CD14-positive monocyte (primary cell): ENCODE data around the gene SCART1. TPM values are rescaled to one million over a fixed set of nuclear protein-coding genes. Genes with fewer than 3 reads are reported as not detected.

Source experiments
- DNase-seq, 3 donors: peaks; one replicate each; pipeline ENCODE4 v3.0.0-alpha.2; 2011 to 2022
- H2AFZ ChIP-seq: 2 replicates; pipeline ENCODE4 v1.6.0; 2012; ENCODE audit warnings: mild to moderate bottlenecking, low read depth, low read length, inconsistent platforms; ENCODE audit not compliant: insufficient read depth, poor library complexity, severe bottlenecking
- H3K27ac ChIP-seq, 2 donors: 1 replicate in 1 of 2; 2 replicates in 1 of 2; pipeline ENCODE4 v1.5.1; 2012 to 2013; ENCODE audit warnings: low read length in 2 of 2, control low read depth in 1 of 2, inconsistent platforms in 1 of 2, low read depth in 1 of 2, mild to moderate bottlenecking in 1 of 2
- H3K27me3 ChIP-seq, 2 donors: one replicate each; pipeline versions ENCODE4 v1.6.0 to v1.6.1; 2011 to 2013; ENCODE audit warnings: low read length in 2 of 2; ENCODE audit not compliant: control insufficient read depth in 2 of 2, insufficient read depth in 2 of 2
- H3K36me3 ChIP-seq, 2 donors: replicated peaks in 1 of 2; 1 replicate in 1 of 2; 2 replicates in 1 of 2; pipeline versions ENCODE4 v1.5.1 to v1.6.1; 2012 to 2013; ENCODE audit warnings: low read length in 2 of 2, control low read depth in 1 of 2, inconsistent platforms in 1 of 2, mild to moderate bottlenecking in 1 of 2; ENCODE audit not compliant: insufficient read depth in 2 of 2, control insufficient read depth in 1 of 2
- H3K4me1 ChIP-seq, 2 donors: 1 replicate in 1 of 2; 2 replicates in 1 of 2; pipeline versions ENCODE4 v1.5.1 to v1.6.1; 2012 to 2013; ENCODE audit warnings: low read length in 2 of 2, control low read depth in 1 of 2, inconsistent platforms in 1 of 2, mild to moderate bottlenecking in 1 of 2, moderate library complexity in 1 of 2; ENCODE audit not compliant: insufficient read depth in 2 of 2, control insufficient read depth in 1 of 2
- H3K4me2 ChIP-seq: replicated peaks from 2 replicates; pipeline ENCODE3; 2012; ENCODE audit warnings: low read length, moderate library complexity, mild to moderate bottlenecking; ENCODE audit not compliant: poor library complexity, severe bottlenecking; ENCODE audit errors: extremely low read depth
- H3K4me3 ChIP-seq, 3 experiments: fragments of 200-600 bp in 1 of 3; sonication (generic) in 1 of 3; replicated peaks in 1 of 3; 1 replicate in 2 of 3; 2 replicates in 1 of 3; pipeline ENCODE4 v1.5.1; 2011 to 2013; ENCODE audit warnings: low read length in 3 of 3, mild to moderate bottlenecking in 3 of 3, control low read depth in 2 of 3, low read depth in 2 of 3, inconsistent platforms in 1 of 3, moderate library complexity in 1 of 3
- H3K79me2 ChIP-seq: 2 replicates; pipeline ENCODE4 v1.6.0; 2012; ENCODE audit warnings: mild to moderate bottlenecking, control low read depth, inconsistent platforms, low read length, moderate library complexity; ENCODE audit not compliant: insufficient read depth
- H3K9ac ChIP-seq: 2 replicates; pipeline ENCODE4 v1.6.0; 2017; ENCODE audit warnings: low read length, mild to moderate bottlenecking; ENCODE audit not compliant: insufficient read depth, poor library complexity, severe bottlenecking
- H3K9me3 ChIP-seq, 2 donors: replicated peaks in 1 of 2; 1 replicate in 1 of 2; 2 replicates in 1 of 2; pipeline versions ENCODE4 v1.5.1 to v1.6.1; 2012 to 2013; ENCODE audit warnings: low read length in 2 of 2, control low read depth in 1 of 2; ENCODE audit not compliant: control insufficient read depth in 1 of 2, insufficient read depth in 1 of 2
- H4K20me1 ChIP-seq: 2 replicates; pipeline ENCODE4 v1.6.0; 2012; ENCODE audit warnings: mild to moderate bottlenecking, low read length, control low read depth, moderate library complexity; ENCODE audit not compliant: insufficient read depth
- H3K27ac Mint-ChIP-seq, 7 donors: one replicate each; pipeline ENCODE4 v1.8.0; 2020; ENCODE audit warnings: mild to moderate bottlenecking in 7 of 7, mixed read lengths in 7 of 7, moderate library complexity in 6 of 7, inconsistent platforms in 2 of 7
- H3K27me3 Mint-ChIP-seq, 3 donors: one replicate each; pipeline ENCODE4 v1.8.0; 2021 to 2022; ENCODE audit warnings: low read depth in 3 of 3, mild to moderate bottlenecking in 3 of 3, mixed read lengths in 3 of 3, moderate library complexity in 3 of 3, inconsistent platforms in 1 of 3
- H3K36me3 Mint-ChIP-seq, 2 donors: one replicate each; pipeline ENCODE4 v1.8.0; 2020; ENCODE audit warnings: mixed read lengths in 2 of 2, inconsistent platforms in 1 of 2, mild to moderate bottlenecking in 1 of 2
- H3K4me1 Mint-ChIP-seq: one replicate; pipeline ENCODE4 v1.8.0; 2020; ENCODE audit warnings: mild to moderate bottlenecking, mixed read lengths
- H3K4me3 Mint-ChIP-seq, 2 donors: one replicate each; pipeline ENCODE4 v1.8.0; 2020; ENCODE audit warnings: mild to moderate bottlenecking in 2 of 2, mixed read lengths in 2 of 2, moderate library complexity in 1 of 2
- H3K9me3 Mint-ChIP-seq, 7 donors: one replicate each; pipeline ENCODE4 v1.8.0; 2020 to 2022; ENCODE audit warnings: mixed read lengths in 7 of 7, mild to moderate bottlenecking in 6 of 7, moderate library complexity in 6 of 7, inconsistent platforms in 2 of 7
- WGBS: methylation state at CpG from one replicate; pipeline ENCODE4 v1.1.5; 2013; ENCODE audit warnings: missing lambda C conversion rate; ENCODE audit not compliant: insufficient coverage; 5-methylcytosine and 5-hydroxymethylcytosine counted together
- intact Hi-C, 2 donors: fragments of 100-400 bp; cut with micrococcal nuclease; formaldehyde crosslinking; loops; one replicate each; pipeline versions ENCODE4 v1.15.0 to v1.15.1; 2023
- polyA plus RNA-seq, 3 donors: library from polyadenylated mRNA; depleted of rRNA in 1 of 3; unstranded in 2 of 3; stranded (reverse) in 1 of 3; fragments of 300-500 nt in 2 of 3; fragments of >200 nt in 1 of 3; fragmentation: Illumina TruSeq in 2 of 3; gene quantifications; 1 replicate in 2 of 3; 2 replicates in 1 of 3; pipeline ENCODE4 v1.2.3, GENCODE V29; 2012 to 2021
- TF ChIP-seq, protein P1 (sequence below): fragments of 200-600 bp; IDR thresholded peaks from one replicate; pipeline ENCODE4 v1.8.0; 2022; ENCODE audit warnings: antibody characterized with exemption, mild to moderate bottlenecking

The SCART1 gene
- polyA plus RNA-seq, 3 donors = 1.1 TPM; not detected in 2

DNA sequence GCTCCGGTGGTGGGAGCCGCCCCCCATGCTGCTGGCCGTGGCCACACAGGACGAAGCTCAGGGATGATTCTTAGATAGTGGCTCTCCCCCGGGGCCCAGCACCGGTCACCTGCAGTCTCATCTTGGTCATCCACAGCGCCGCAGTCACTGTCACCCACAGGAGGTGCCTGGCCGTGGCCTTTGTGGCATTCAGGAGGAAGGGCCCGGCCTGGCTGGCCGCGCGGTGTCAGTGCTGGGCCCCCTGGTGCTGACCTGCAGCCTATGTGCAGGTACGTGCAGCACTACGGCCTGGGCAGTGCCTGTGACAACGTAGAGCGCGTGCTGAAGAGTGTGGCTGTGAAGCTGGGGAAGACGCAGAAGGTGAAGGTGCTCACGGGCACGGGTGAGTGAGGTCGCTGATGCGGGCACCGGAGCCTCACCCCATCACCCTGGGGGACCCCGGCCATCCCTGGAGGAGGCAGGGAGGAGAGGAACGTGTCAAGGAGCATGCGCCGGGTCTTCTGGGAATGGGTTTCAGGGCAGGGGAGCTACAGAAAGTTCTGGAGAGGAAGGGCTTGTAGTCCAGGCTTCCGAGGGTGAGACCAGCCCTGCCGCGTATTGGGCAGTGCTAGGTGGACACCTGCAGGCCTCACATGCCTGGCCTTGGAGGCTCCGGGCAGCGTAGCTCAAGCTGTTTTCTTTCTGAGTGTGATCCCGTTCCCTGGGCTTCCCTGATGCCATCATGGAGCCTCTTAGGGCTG lies 34.4 kb upstream of the SCART1 start:
- Histone ChIP-seq H3K4me3 (no peak overlapping the region), H3K36me3 (peaks cover 7 to 23% of the 10 kb centered on the region in 2 donors)
- H3K36me3 Mint-ChIP-seq = peaks cover 20 to 46% of the 10 kb centered on the region in 2 donors

DNA sequence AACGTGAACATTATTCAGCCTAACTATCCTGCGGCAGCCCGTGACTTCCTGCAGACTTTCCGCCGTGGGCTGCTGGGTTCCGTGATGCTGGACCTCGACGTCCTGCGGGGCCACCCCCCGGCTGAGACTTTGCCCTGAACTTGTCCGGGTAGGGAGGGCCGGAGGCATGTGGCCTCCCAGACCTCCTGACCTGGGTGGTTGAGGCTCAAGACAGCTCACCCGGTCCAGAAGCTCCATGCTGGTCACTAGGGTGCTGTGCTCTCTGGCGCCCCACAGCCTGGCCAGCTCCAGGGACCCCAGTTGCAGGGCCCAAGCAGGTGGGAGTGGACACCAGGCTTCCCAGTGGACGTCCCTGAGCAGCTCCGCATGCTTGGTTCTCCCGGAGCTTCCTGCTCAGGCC lies 33.7 kb upstream of the SCART1 start:
- peaks cover 0 to 4% of the 10 kb centered on the region in 2 donors for H3K9me3 ChIP-seq
- peaks cover 2 to 16% (median 10%) of the 10 kb centered on the region in 7 donors for H3K9me3 Mint-ChIP-seq
- TF ChIP-seq, protein P1, sequence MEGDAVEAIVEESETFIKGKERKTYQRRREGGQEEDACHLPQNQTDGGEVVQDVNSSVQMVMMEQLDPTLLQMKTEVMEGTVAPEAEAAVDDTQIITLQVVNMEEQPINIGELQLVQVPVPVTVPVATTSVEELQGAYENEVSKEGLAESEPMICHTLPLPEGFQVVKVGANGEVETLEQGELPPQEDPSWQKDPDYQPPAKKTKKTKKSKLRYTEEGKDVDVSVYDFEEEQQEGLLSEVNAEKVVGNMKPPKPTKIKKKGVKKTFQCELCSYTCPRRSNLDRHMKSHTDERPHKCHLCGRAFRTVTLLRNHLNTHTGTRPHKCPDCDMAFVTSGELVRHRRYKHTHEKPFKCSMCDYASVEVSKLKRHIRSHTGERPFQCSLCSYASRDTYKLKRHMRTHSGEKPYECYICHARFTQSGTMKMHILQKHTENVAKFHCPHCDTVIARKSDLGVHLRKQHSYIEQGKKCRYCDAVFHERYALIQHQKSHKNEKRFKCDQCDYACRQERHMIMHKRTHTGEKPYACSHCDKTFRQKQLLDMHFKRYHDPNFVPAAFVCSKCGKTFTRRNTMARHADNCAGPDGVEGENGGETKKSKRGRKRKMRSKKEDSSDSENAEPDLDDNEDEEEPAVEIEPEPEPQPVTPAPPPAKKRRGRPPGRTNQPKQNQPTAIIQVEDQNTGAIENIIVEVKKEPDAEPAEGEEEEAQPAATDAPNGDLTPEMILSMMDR = no peak
- peaks cover 6 to 22% of the 10 kb centered on the region in 2 donors for H3K36me3 ChIP-seq
- intact Hi-C loops = loop anchor here in 1 of 2 donors (5.0 kb wide), 1 partner anchor 147 kb away; the partner anchor contains the start of gene SYCE1
- peaks cover 15 to 40% of the 10 kb centered on the region in 2 donors for H3K36me3 Mint-ChIP-seq
- DNase-seq = peak in 1 of 3 donors; percentile 2
- peaks cover 20 to 28% (median 26%) of the 10 kb centered on the region in 3 donors for H3K27me3 Mint-ChIP-seq
- no peak overlapping the region for H3K4me3 Mint-ChIP-seq
- peaks cover 0 to 4% of the 10 kb centered on the region in 2 donors for H3K4me1 ChIP-seq
- H4K20me1 ChIP-seq = peaks cover 9% of the 10 kb centered on the region
- peaks cover 0 to 22% of the 10 kb centered on the region in 2 donors for H3K27me3 ChIP-seq
- no peak overlapping the region for H3K4me3 ChIP-seq
- WGBS = 98% methylated on average over 17 of the region's 17 CpGs
- no peak overlapping the region for H3K4me2 ChIP-seq
- peak overlapping the region in 1 of 7 donors; percentile 62 for H3K27ac Mint-ChIP-seq
- no peak overlapping the region for H3K27ac ChIP-seq
- no peaks in the 10 kb centered on the region for H3K4me1 Mint-ChIP-seq
- H3K79me2 ChIP-seq = no peaks in the 10 kb centered on the region
- H3K9ac ChIP-seq = no peak overlapping the region
- no peak overlapping the region for H2AFZ ChIP-seq

More for the DNA sequence above, 34.4 kb upstream of the SCART1 start:
- peaks cover 0 to 7% of the 10 kb centered on the region in 2 donors for H3K9me3 ChIP-seq
- H2AFZ ChIP-seq = no peak overlapping the region
- TF ChIP-seq, protein P1 = no peak
- H3K4me1 ChIP-seq = peaks cover 0 to 4% of the 10 kb centered on the region in 2 donors
- H3K9ac ChIP-seq = no peak overlapping the region
- Mint-ChIP-seq H3K9me3 (peaks cover 8 to 23% (median 14%) of the 10 kb centered on the region in 7 donors), H3K27ac (no peak overlapping the region), H3K27me3 (peaks cover 21 to 27% (median 26%) of the 10 kb centered on the region in 3 donors), H3K4me3 (no peak overlapping the region), H3K4me1 (no peaks in the 10 kb centered on the region)
- no peaks in the 10 kb centered on the region for H3K79me2 ChIP-seq
- H3K27me3 ChIP-seq = peaks cover 0 to 21% of the 10 kb centered on the region in 2 donors
- H3K27ac ChIP-seq = no peak overlapping the region
- H3K4me2 ChIP-seq = no peak overlapping the region
- DNase-seq = peak in 1 of 3 donors; percentile 2
- peaks cover 9% of the 10 kb centered on the region for H4K20me1 ChIP-seq
- intact Hi-C loops = no loop called here
- WGBS = 93% methylated on average over 30 of the region's 34 CpGs
